Kidney capillary endothelial cell (primary cell): ENCODE results near the gene CFAP57.

Experiments
- DNase-seq: peaks from one replicate; pipeline ENCODE4 v3.0.0-alpha.2; 2018; ENCODE audit warnings: low spot score

Gene CFAP57

GRCh38 chr1:43227143-43227764, 55.1 kb downstream of the CFAP57 start:
- peak; percentile 66 for DNase-seq

- no peak for DNase-seq
These were observed 58.0 kb downstream of the CFAP57 start for GRCh38 chr1:43229826-43230780.

DNA sequence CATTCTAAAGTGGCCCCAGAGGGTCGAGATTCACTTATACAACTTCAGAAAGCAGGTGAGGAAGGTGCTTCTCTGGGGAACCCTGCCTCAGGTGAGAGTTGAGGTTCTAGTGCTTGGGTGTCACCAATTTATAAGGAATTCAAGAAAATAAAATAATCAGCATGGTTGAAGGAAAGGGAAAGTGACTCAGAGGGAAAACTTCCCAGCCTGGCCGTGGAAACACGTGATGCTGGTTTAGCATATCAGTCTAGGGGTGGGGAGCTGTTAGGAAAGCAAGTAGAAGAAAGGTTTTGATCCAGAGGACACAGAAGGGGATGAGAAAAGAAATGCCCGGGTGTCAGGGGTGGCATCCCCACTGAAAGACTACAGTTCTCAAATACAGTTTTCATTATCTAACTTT, 59.9 kb downstream of the CFAP57 start:
- DNase-seq = peak; percentile 67

DNA sequence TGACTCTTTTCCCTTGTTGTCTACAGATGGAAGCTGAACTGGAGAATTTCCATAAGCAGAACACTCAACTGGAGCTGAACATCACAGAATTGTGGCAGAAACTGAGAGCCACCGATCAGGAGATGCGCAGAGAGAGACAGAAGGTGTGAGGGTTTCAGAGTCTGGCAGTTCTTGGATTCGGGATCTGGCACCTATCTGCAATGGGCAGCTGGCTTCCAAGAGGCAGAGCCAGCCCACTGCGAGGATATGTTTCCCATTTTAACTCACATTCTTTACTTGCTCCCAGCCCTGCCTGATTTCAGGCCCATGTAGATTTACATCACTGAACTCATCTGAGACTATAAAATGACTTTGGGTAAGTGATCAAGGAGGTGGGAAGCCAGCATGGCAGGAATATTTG, 60.4 kb downstream of the CFAP57 start:
- DNase-seq = no peak

DNA sequence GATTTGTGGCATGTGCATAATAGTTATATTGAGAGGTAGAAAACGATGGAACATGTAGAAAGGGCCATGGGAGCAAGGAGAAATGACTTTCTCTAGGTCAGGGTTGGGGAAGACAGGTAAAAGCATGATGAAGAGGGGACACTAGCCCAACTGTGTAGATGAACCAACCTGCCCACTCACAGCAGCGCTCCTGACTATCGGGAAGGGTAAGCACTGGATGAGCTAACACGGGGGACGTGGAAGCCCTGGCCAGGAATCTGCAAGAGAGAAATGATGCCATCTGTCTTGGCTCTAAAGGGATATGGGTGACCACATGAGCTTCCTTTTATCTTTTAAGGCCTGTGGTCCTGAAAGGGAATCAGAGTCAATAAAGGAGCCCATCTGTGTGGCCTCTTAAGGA, 61.5 kb downstream of the CFAP57 start:
- no peak for DNase-seq

DNA sequence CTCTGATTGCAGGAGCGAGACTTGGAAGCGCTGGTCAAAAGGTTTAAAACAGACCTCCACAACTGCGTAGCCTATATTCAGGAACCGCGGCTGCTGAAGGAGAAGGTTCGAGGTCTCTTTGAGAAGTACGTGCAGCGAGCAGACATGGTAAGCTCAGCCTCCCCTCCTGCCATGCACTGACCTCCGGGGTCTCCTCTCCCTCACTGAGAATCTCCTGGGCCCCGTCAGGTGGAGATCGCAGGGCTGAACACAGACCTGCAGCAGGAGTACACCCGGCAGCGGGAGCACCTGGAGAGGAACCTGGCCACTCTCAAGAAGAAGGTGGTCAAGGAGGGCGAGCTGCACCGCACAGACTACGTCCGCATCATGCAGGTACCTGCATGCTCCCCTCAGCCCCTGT, 62.1 kb downstream of the CFAP57 start:
- no peak for DNase-seq

DNA sequence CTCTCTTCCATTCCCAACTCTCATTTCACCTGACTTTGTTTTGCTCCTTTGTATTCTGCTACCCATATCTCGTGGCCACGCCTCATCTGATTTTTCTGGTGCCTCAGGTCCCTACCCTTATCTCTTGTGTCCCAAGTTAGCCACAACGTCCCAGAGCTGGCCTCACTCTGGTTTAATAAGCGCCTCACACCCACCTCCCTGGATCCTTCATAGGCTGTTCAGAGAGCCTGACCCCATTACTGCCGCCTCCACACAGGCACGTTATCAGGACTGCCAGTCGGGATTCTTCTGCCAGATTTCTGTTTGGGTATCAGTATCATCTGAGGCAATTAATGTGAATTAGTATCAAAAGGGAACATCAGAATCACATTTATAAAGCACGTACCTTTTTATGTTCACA, 62.9 kb downstream of the CFAP57 start:
- no peak for DNase-seq

DNA sequence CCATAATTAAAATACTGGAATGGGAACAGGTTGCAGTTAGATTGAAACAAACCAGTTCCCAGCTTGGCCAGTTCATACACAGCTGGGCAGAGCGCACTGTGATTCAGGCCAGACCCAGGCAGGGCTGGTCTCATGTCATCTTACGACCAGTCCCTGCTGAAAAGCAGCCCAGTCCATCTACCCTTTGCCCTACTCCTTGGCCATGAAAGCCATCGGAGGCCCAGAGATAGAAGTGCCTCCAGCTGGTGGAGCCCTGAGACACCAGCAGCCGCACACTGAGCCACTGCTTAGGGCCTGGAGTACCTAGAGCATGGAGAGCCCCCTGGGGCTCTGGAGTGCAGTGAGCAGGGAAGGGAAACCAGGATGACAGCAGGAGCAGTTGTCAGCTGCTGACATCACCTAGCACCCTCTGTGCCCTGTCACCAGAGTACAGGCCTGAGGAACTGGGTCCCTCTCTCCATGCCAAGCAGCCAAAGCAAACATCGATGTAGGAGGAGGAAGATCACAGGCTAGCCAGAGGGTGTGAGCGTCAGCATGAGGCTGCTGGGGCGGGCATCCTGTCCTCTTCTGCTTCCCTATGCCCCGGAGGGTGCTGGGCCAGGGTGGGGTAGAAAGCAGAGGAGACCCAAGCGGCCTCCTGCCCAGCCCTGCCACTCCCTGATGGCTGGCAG, 63.5 kb downstream of the CFAP57 start:
- no peak for DNase-seq

DNA sequence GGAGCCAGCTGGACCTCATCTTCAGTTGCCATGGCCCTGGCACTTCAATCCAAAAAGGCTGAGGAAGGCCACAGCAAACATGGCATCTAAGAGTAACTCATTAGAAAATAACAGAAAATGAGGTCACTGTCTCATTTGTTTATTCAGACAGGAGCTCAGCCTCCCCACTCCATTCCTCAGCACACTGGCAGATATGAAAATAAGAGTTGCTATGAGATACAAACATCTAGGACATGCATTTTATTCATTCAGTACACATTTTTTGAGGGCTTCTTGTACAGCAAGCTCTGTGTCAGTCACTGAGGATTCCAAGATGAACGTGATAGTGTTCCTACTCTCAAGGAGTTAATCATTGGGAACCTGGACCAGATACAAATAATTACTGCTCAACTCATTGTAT, 65.0 kb downstream of the CFAP57 start:
- DNase-seq = no peak

GRCh38 chr1:43238085-43238484, 66.0 kb downstream of the CFAP57 start:
- DNase-seq = peak; percentile 81

DNA sequence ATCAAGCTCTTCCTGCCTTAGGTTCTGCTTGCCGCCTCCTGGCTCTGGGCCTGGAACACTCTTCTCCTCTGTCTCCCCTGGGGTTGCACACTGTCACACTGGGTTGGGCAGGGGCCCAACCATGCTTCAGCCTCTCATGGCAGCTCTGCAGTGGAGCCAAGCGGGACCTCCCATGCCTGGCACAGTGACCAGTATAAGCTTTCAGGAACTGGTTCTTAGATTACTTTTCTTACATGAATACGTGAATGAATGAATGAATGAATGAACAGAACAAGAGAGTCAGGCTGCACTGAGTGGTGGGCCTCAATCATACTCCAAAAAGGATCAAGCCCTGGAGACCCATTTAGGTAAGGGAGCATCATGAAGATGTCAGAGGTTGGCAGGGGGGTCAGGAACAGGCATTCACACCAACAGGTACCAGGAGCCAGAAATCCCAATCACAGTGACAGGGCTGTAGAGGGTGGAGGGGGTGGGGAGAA, 66.9 kb downstream of the CFAP57 start:
- DNase-seq = no peak

DNA sequence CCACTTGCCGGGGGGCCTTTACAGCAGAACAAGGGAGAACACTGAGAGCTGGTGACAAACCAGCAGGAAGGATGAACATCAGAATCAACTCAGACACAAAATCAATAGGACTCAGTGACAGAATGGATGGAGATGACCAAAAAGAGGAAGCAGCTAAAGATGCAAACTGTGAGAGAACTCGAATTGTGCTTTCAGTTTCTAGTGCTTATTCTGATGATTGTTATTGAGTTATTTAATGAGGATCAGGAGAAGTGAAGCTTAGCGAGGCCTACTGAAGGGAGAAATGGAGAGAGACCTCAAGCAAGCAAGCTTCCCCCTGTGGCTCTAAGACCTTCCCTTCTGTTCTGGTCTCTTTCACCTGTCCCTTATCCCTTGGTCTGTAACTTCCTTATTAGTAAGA, 67.4 kb downstream of the CFAP57 start:
- no peak for DNase-seq

DNA sequence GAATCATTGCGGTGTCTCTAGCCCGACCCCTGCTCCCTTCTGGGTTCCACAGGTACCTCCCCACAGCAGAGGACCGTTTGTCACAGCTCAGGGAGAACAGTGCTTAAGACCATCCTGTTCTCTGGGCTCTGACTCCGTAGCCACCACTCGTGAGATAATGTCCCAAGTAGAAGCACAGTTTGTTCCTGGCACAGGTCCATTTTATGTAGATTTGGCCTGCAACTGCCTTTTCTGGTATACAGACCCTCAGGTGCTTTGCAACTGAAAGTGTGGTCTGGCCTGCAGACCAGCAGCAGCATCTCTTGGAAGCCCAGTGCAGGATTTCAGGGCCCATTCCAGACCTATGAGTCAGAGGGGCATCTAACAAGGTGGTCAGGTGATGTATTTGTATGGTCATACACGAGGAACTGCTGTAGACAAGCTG, 69.3 kb downstream of the CFAP57 start:
- peak; percentile 48 for DNase-seq

DNA sequence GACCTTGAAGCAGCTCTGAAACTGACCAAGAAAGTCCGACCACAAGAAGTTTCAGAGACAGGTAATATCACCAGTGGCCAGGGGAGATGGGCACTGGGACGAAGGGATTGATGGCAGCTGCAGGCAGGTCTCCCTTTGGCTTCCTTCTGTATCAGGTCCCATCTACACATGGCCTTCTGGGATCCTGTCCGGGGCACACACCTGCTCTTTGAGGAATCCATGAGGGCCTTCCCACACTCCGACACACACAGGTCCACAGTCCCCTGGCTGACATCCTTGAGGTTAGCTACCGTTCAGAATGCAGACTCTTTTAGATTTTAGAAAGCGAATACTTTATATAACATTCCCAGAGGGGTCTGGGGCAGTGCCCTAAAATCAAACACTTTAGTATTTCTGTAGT, 71.2 kb downstream of the CFAP57 start:
- DNase-seq = no peak

DNA sequence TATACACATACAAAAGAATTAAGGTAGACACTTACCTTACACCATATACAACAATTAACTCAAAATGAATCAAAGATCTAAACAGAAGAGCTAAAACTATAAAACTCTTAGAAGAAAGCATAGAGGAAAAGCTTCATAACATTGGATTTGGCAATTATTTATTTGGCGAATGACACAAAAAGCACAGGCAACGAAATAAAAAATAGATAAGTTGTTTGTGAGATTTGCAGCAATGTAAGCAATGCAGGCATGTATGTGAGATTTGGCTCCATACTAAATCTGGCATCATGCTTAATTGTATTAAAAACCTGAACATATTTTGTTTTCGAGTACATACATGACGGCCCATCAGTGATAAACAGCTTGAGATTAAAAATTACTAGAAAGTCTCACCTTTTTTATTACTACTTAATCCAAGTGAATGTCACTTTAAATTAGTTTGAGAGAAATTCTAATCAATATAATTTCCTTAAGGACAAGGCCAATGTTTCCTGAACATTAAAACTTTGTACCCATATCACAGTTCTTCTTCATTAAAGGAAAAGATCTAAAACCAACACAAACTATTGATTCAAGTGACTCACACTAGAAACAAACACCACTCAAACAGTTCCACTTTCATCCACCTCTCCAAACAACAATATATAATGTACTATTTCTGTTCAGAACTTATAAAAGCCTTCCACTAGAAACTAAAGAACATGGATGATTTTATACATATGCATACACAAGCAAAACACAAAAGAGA, 74.5 kb downstream of the CFAP57 start:
- no peak for DNase-seq

DNA sequence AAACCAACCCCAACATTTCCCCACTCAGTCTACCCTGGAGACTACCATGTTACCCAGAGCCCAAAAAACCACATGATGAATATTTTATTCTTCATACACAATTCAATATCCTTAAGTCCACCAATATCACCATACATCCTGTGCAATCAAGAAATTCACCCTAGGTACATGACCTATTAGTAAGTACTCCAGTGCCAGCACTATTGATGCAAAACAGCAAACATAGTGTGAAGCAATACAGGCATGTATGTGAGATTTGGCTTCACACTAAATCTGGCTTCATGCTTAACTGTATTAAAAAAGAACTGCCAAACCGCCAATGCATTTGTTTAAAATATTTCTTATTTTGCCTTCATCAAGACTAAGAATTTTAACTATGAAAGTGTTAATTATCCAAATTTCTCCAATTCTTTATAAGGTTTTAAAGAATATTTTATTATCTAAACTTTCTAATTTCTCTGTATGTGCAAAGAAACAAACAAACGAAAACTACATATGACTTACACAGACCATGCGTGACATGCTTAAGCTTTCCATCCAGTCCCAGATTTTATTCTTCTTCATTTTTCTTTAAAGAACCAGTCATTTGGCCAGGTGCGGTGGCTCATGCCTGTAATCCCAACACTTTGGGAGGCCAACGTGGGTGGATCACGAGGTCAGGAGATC, 75.3 kb downstream of the CFAP57 start:
- no peak for DNase-seq

GRCh38 chr1:43250351-43250761, 78.2 kb downstream of the CFAP57 start:
- DNase-seq = no peak

- DNase-seq = no peak
These were observed 78.9 kb downstream of the CFAP57 start for GRCh38 chr1:43251024-43251423.

GRCh38 chr1:43252225-43252624, 80.1 kb downstream of the CFAP57 start:
- DNase-seq = no peak

GRCh38 chr1:43253173-43253572, 81.0 kb downstream of the CFAP57 start:
- DNase-seq = no peak

- DNase-seq = no peak
These were observed 81.7 kb downstream of the CFAP57 start for GRCh38 chr1:43253876-43254275.
